ENCODE results near the gene SLC25A20.
A peak's percentile ranks its signal among the peaks of the same experiment; 100 is the strongest.

The SLC25A20 gene

GRCh38 chr3:48897460-48898376 lies 964 bp downstream of the SLC25A20 start:
- DNase-seq = no peak

DNA sequence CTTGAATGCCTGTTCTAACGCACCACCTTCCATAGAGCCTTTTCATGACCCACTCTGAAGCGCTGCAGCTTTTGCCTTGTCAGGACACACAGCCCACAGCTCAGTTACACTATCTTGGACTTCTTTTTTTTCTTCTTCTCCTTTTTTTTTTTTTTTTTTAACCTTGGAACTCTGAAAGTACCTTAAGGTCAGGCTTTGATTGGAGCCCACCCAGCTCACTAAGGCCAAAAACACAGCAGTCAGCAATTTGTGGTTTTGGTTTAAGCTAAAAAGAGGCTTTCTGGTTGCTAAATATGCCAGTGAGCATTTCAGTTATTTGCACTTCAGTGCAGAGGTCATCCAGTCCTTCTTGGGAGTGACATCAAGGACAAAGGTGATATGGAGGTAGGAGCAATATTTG lies 1.7 kb downstream of the SLC25A20 start:
- no peak for DNase-seq

DNA sequence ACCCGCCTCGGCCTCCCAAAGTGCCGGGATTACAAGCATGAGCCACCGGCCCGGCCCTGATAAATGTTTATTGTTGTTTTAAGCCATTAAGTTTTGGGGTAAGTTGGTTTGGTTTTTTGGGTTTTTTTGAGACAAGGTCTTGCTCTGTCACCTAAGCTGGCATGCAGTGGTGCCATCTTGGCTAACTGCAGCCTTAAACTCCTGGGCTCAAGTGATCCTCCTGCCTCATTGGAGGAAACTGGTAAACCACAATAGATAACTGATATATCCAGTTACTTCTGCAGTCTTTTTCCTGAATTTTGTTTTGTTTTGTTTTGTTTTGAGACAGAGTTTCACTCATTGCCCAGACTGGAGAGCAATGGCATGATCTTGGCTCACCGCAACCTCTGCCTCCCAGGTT lies 4.2 kb downstream of the SLC25A20 start:
- no peak for DNase-seq

- no peak for DNase-seq
Observed at GRCh38 chr3:48891606-48892005, 7.1 kb downstream of the SLC25A20 start.

DNA sequence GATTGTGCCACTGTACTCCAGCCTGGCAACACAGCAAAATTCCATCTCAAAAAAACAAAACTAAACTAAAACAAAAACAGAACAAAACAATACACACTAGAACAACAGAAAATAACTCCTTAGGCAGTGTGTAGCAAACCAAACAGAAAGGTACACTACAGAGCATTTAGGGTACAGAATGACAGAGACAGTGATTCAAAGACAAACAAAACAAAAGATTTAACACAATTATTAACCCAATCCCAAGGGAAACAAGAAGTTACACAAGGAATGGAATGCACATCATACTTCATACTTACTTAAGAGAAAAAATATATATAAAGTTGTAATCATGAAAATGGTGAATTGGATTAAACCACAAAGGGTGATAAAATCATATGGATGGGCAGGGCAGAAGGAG lies 12.9 kb downstream of the SLC25A20 start:
- DNase-seq = no peak

GRCh38 chr3:48881652-48882114 lies 17.0 kb downstream of the SLC25A20 start:
- DNase-seq = no peak

DNA sequence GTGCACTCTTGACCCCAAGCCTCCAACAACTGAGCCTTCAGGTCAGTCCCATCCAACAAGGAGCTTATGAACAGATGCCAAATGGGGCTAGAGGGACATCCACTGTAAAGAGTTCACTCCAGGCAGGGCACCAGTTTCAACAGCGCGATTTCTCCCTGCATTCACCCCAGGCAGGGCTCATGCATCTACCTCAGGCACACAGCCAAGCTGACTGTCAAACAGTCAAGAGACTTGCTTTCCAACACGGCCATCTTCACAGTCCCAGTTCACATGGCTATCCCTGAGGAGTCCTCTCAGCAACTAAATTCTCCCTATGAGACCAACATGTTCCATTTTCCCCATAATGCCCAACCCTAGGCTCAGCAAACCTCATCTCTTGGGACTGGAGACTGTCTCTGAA lies 17.7 kb downstream of the SLC25A20 start:
- no peak for DNase-seq

- no peak for DNase-seq
Observed at GRCh38 chr3:48879994-48880377, 18.7 kb downstream of the SLC25A20 start.

GRCh38 chr3:48879307-48879993 lies 19.2 kb downstream of the SLC25A20 start:
- DNase-seq = no peak

- no peak for DNase-seq
Observed at GRCh38 chr3:48877671-48878070, 21.0 kb downstream of the SLC25A20 start.

DNA sequence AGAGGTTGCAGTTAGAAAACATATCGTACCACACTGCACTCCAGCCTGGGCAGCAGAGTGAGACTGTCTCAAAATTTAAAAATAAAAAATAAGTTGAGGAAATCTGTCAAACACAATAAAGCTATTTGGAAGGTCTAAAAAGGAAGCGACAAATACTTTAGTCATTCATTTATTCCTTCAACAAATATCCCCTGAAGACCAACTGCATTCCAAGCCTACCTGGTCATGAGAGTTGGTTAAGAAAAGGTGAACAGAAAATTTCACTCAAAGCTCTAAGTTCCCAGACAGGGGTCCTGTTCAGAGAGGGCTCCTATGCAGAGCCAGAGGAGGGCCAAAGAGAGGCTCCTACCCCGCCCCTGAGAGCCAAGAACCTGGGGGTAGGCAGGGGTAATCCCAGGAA lies 35.6 kb downstream of the SLC25A20 start:
- no peak for DNase-seq

DNA sequence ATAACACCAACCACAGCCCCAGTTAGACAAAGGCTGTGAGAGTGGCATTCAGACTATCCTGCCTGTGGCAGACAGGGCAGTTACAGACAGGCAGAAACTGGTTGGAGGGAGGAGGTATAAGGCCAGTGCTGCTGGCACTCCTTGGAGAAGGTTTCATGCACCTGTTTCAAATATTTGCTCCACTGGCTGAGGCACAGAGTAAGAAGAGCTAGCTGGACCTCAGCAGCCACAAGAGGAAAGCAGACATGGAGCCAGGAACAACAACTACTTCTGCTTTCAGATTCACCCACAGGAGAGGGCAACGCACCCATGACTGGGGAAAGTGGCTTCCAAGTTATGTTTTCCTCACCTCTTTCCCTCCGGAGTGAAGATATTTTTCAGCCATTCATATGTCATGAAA lies 39.5 kb downstream of the SLC25A20 start:
- no peak for DNase-seq

- DNase-seq = no peak
Observed at GRCh38 chr3:48858709-48859108, 40.0 kb downstream of the SLC25A20 start.

- no peak for DNase-seq
Observed at GRCh38 chr3:48857641-48858040, 41.0 kb downstream of the SLC25A20 start.

DNA sequence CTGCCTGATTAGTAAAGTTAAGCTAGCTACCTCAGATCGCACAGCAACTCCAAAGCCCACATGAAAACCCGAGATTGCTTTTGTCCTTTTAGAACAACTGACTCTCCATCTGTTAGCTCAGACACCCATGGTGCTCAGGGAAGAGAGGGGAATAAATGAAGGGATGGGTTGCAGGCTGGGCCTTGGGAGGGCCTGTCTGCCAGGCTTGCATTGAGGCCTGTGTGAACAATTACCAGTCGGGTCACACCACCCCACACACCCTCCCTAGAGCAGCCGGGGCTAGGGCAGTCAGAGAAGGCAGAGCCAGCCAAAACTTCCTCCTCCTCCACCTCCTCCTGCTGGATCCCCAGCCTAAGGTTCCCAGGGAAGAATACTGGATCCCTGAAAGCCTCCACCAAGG lies 42.2 kb downstream of the SLC25A20 start:
- DNase-seq = no peak

DNA sequence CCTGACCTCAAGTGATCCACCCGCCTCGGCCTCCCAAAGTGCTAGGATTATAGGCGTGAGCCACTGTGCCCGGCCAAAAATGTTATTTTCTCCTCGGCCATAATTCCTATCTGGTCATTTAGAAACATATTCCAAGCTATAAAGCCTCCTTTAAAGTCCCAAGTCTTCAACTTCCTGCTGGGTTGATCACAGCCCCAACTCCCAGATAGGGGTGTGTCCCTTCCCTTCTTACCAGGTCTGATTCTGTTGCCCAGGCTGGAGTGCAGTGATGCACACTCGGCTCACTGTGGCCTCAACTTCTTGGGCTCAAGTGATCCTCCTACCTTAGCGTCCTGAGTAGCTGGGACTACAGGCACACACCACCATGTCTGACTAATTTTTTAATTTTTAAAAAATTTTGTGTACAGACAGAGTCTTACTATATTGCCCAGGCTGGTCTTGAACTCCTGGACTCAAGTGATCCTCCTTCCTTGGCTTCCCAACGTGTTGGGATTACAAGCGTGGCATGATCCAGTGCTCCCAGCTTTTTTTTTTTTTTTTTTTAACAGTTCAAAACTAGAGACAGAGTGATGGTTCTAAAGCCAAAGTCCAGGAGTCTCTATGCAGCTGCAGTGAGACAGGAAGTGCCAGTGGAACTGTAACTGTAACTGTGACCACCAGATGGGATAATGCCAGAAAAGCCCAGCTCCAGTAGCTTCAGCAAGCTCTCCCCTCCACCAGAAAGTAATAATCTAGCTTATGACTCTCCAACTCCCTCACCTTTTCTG lies 42.8 kb downstream of the SLC25A20 start:
- no peak for DNase-seq

- no peak for DNase-seq
Observed at GRCh38 chr3:48852151-48852550, 46.5 kb downstream of the SLC25A20 start.

GRCh38 chr3:48851407-48851806 lies 47.3 kb downstream of the SLC25A20 start:
- DNase-seq = no peak

DNA sequence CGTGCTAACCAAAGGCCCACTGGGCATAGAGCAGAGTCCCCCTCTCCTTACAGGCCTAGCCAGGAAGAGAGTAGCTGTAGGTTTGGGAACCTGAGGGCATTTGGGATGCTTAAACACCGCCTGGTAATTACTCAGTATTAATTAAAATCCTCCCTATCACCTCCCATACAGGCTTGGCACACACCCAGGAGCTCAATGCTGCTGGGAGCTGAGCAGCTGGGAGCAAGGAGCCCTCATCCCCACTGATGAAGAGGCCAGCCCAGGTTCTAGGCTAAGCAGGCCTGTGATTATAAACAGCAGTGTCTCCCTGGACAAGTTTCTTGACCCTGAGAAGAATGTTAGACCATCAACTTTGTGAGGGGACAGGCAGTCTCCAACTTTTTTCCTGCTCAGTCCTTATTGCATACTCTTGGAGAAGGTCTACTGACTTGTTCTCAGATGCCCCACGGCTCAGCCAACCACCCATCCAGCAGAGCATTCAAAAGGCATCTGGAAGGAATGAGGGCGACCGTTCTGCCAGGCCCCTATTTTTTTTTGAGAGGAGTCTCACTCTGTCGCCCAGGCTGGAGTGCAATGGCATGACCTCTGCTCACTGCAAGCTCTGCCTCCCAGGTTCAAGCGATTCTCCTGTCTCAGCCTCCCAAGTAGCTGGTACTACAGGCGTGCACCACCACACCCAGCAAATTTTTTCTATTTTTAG lies 49.7 kb downstream of the SLC25A20 start:
- DNase-seq = no peak

GRCh38 chr3:48847504-48848423 lies 50.9 kb downstream of the SLC25A20 start, which contains the start of gene PRKAR2A:
PRKAR2A (minus strand) TSS chr3:48847874; CDS start chr3:48847596, 278 bp downstream.
- peak; percentile 57 for DNase-seq

- DNase-seq = peak; percentile 38
Observed at GRCh38 chr3:48847053-48847503, 51.6 kb downstream of the SLC25A20 start.

Data from effector CD4-positive, alpha-beta T cell (primary cell).